VCaP (cell line): ENCODE results near the gene LIPK.
"Not testable (repeated sequence)": the region's sequence is repeated elsewhere in the genome, so short reads cannot be mapped to it uniquely, and the experiment has no call there.

Experiments
- H3K27ac ChIP-seq: fragments of 450-650 bp; 2 replicates; pipeline ENCODE4 v1.5.1; 2017
- CTCF ChIP-seq: fragments of 450-650 bp; conservative IDR thresholded peaks from 2 replicates; pipeline ENCODE4 v1.5.1; 2017; ENCODE audit warnings: mild to moderate bottlenecking, moderate library complexity

Gene LIPK

GRCh38 chr10:88725798-88726197 lies 19.7 kb downstream of the LIPK start:
- TF ChIP-seq CTCF = no peak
- H3K27ac ChIP-seq = no peak overlapping the region

GRCh38 chr10:88728107-88728763 lies 22.2 kb downstream of the LIPK start:
- no peak overlapping the region for H3K27ac ChIP-seq
- TF ChIP-seq CTCF = no peak

GRCh38 chr10:88730864-88731263 lies 24.8 kb downstream of the LIPK start:
- H3K27ac ChIP-seq = no peak overlapping the region
- no peak for TF ChIP-seq CTCF

GRCh38 chr10:88731296-88731695 lies 25.2 kb downstream of the LIPK start:
- no peak for TF ChIP-seq CTCF
- no peak overlapping the region for H3K27ac ChIP-seq

- no peak overlapping the region for H3K27ac ChIP-seq
These were observed 27.2 kb downstream of the LIPK start for GRCh38 chr10:88733215-88733614.

GRCh38 chr10:88735661-88736060 lies 29.6 kb downstream of the LIPK start:
- TF ChIP-seq CTCF = no peak
- no peak overlapping the region for H3K27ac ChIP-seq

More at GRCh38 chr10:88733215-88733614, 27.2 kb downstream of the LIPK start:
- TF ChIP-seq CTCF = no peak

GRCh38 chr10:88741921-88742320 lies 35.9 kb downstream of the LIPK start:
- H3K27ac ChIP-seq = not testable (repeated sequence)

- TF ChIP-seq CTCF = no peak
- no peak overlapping the region for H3K27ac ChIP-seq
These were observed 36.4 kb downstream of the LIPK start for GRCh38 chr10:88742448-88742847.
